ENCODE measurements around the gene HSPA2. TPM values are rescaled to one million over a fixed set of nuclear protein-coding genes. Genes with fewer than 3 reads are reported as not detected.
A peak's percentile ranks its signal among the peaks of the same experiment; 100 is the strongest.

HSPA2 gene
- total and polyA plus RNA-seq, 2 of the 13 experiments (the other 11 are each of a cell fraction or from before 2014, with no cell fraction given) = 0.15 to 0.27 TPM

DNA sequence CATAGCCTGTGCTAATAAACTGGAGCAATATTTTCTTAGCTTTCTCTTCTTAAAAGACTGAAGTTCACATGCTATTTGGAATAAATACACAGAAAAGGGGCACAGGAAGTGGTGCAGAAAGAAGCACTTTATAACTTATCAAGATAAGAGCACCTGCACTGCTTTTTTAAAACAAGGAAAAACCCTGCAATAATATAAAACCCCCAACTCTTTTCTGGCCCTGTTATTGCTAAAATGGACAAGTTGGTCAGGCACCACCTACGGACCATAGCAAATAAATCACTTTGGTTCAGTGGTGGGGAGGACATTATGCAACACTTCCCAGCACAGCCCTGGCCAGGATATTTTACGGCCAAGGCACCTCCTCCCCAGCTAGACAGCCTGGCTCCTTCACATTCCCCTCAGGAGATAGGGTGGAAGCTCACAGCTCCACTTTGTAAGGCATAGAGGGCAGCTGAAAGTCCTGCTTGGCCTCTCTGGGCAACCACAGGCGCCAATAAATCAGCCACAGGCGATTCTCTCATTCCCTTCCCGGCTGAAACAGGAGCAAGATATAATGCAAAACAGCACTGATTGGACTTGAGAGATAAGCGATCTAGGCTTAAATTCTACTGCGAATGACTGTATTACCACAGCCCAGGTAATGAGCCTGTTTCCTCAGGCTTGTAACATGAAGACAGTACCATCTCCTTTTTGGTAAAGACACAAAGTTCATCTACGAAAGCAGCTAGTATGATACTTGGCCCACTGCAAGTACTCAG is 39.0 kb upstream of the HSPA2 start (continued):
- TF ChIP-seq, protein P1, sequence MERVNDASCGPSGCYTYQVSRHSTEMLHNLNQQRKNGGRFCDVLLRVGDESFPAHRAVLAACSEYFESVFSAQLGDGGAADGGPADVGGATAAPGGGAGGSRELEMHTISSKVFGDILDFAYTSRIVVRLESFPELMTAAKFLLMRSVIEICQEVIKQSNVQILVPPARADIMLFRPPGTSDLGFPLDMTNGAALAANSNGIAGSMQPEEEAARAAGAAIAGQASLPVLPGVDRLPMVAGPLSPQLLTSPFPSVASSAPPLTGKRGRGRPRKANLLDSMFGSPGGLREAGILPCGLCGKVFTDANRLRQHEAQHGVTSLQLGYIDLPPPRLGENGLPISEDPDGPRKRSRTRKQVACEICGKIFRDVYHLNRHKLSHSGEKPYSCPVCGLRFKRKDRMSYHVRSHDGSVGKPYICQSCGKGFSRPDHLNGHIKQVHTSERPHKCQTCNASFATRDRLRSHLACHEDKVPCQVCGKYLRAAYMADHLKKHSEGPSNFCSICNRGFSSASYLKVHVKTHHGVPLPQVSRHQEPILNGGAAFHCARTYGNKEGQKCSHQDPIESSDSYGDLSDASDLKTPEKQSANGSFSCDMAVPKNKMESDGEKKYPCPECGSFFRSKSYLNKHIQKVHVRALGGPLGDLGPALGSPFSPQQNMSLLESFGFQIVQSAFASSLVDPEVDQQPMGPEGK (CRISPR knock-in tag; IDR thresholded peaks at IDR 0.05) = peak; percentile 83
- TF ChIP-seq ARNT (IDR thresholded peaks at IDR 0.05) (no peak), ZNF207 (IDR thresholded peaks at IDR 0.05; ENCODE audit: borderline replicate concordance) (no peak), ATM (IDR thresholded peaks at IDR 0.05; ENCODE audit: borderline replicate concordance) (no peak), MIER2 (CRISPR knock-in tag; IDR thresholded peaks at IDR 0.05) (no peak), DPF2 (CRISPR knock-in tag; IDR thresholded peaks at IDR 0.05; ENCODE audit: borderline replicate concordance, low read depth) (no peak), PAXIP1 (CRISPR knock-in tag; conservative IDR thresholded peaks at IDR 0.05) (peak; percentile 35; the same call in 1 of the 2 replicates), FOXO4 (CRISPR knock-in tag; conservative IDR thresholded peaks at IDR 0.05) (no peak), ZNF3 (CRISPR knock-in tag; IDR thresholded peaks at IDR 0.05) (no peak), ZNF740 (CRISPR knock-in tag; IDR thresholded peaks at IDR 0.05) (no peak), RARA (CRISPR knock-in tag; IDR thresholded peaks at IDR 0.05) (peak; percentile 17; the same call in 1 of the 2 replicates), ZNF850 (CRISPR knock-in tag; conservative IDR thresholded peaks at IDR 0.05) (no peak), TAF15 (IDR thresholded peaks at IDR 0.05; ENCODE audit: low read depth, low read length, poor library complexity, severe bottlenecking) (no peak), PHF21A (CRISPR knock-in tag; IDR thresholded peaks at IDR 0.05) (peak; percentile 90), HMG20B (CRISPR knock-in tag; conservative IDR thresholded peaks at IDR 0.05) (peak; percentile 71; the same call in 1 of the 2 replicates), ZNF569 (CRISPR knock-in tag; IDR thresholded peaks at IDR 0.05; ENCODE audit: borderline replicate concordance) (no peak), KDM2A (CRISPR knock-in tag; IDR thresholded peaks at IDR 0.05; ENCODE audit: borderline replicate concordance, low read depth) (0 out of 2 replicates have a peak, but pooled peaks have one; percentile 18), MAF1 (CRISPR knock-in tag; IDR thresholded peaks at IDR 0.05; ENCODE audit: borderline replicate concordance) (no peak)
